ENCODE data around the gene PTGER1. TPM values are rescaled to one million over a fixed set of nuclear protein-coding genes. Genes with fewer than 3 reads are reported as not detected.

Gene PTGER1
- total and polyA plus RNA-seq, 2 of the 8 experiments (the other 6 are each of a cell fraction or from before 2014, with no cell fraction given) = 0.20 to 0.41 TPM

DNA sequence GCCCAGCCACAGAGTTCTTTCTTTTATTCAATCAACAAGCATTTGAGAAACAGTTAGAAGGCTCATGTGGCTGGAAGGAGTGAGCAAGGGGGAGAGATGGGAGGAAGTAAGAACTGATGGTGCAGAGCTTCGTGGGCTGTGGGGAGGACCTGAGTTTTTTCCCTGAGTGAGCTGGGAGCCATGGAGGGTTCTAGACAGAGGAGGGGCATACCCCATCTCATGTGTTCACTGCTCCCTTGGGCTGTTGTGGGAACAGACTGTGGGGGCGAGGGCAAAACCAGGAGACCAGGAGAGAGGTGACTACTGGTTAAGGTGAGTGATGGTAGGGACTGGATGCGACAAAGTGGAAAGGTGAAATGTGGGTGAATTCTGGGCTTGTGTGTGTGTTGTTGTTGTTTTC, 44.4 kb downstream of the PTGER1 start:
- TF ChIP-seq RBBP5 (IDR thresholded peaks at IDR 0.05; ENCODE audit: borderline replicate concordance, low read depth, low read length) (no peak), KDM5A (IDR thresholded peaks at IDR 0.05; ENCODE audit: low read length) (no peak), HDAC6 (IDR thresholded peaks at IDR 0.05; ENCODE audit: low read depth, low read length) (no peak), ATF2 (IDR thresholded peaks at IDR 0.05; ENCODE audit: low read length) (no peak), PHF8 (conservative IDR thresholded peaks at IDR 0.05; ENCODE audit: low read depth, low read length) (no peak), CTCF (IDR thresholded peaks at IDR 0.05; ENCODE audit: control extremely low read depth in 1 of 3, insufficient read depth in 1 of 3, low read depth in 1 of 3, low read length in 3 of 3) (no peak), SIN3A (conservative IDR thresholded peaks at IDR 0.05 in 1 of 2, IDR thresholded peaks at IDR 0.05 in 1 of 2; ENCODE audit: low read depth in 1 of 2, low read length in 2 of 2) (no peak), EGR1 (IDR thresholded peaks at IDR 0.05; ENCODE audit: borderline replicate concordance, low read depth, low read length) (no peak), SRF (IDR thresholded peaks at IDR 0.05; ENCODE audit: low read depth, low read length) (no peak)
- CTCF ChIA-PET (ENCODE audit: partially characterized antibody) = interaction anchor here (0.6 to 4.8 kb wide), 12 partner anchors 9 to 232 kb away, joined by 3 to 19 read pairs (median 4); partner anchors contain the start of gene DDX39A

More for the DNA sequence above, 44.4 kb downstream of the PTGER1 start:
- FAIRE-seq = no peak
- H3K4me2 ChIP-seq (ENCODE audit: insufficient read depth in 1 of 2, low read depth in 2 of 2, low read length in 2 of 2) = no peak overlapping the region
- no peak overlapping the region for H3K18ac ChIP-seq (ENCODE audit: extremely low read depth, low read length)
- no peak overlapping the region for H2AFZ ChIP-seq (ENCODE audit: low read length)
- H2BK20ac ChIP-seq (ENCODE audit: low read length) = no peak overlapping the region
- no peak overlapping the region for H2BK120ac ChIP-seq (replicated peaks; ENCODE audit: low read depth, low read length)
- DNase-seq (ENCODE audit: low read depth in 1 of 2, low spot score in 2 of 2) = no peak
- H2BK12ac ChIP-seq (ENCODE audit: low read depth, low read length) = no peak overlapping the region
- peaks cover 7% of the 10 kb centered on the region for H3K79me1 ChIP-seq (ENCODE audit: low read depth, low read length)
- H4K8ac ChIP-seq (ENCODE audit: extremely low read depth, insufficient read depth, low read length) = no peak overlapping the region
- peaks cover 0 to 11% (median 3%) of the 10 kb centered on the region in 4 experiments; a peak in 5 of 7 replicates for H3K4me1 ChIP-seq (replicated peaks in 1 of 4; ENCODE audit: control insufficient read depth in 3 of 4, insufficient read depth in 4 of 4, low read length in 3 of 4)
- no peaks in the 10 kb centered on the region; the same call in 1 of the 2 replicates for H3K23me2 ChIP-seq (ENCODE audit: low read depth, low read length)
- no peaks in the 10 kb centered on the region; a peak in 1 of 8 replicates for H3K36me3 ChIP-seq (ENCODE audit: control insufficient read depth in 2 of 4, insufficient read depth in 4 of 4, low read length in 3 of 4)
- H3K9me3 ChIP-seq (ENCODE audit: insufficient read depth in 2 of 2, low read depth in 1 of 2, low read length in 1 of 2) = no peaks in the 10 kb centered on the region
- no peak overlapping the region for H4K91ac ChIP-seq (replicated peaks; ENCODE audit: insufficient read length, low read length)
- no peaks in the 10 kb centered on the region; a peak in 1 of 7 replicates for H3K27me3 ChIP-seq (replicated peaks in 1 of 4; ENCODE audit: control insufficient read depth in 3 of 4, extremely low read depth in 1 of 4, insufficient read depth in 3 of 4, low read length in 3 of 4)
- WGBS, 2 experiments (ENCODE audit: extremely low coverage in 1 of 2, insufficient coverage in 1 of 2, insufficient read length in 1 of 2, insufficient replicate concordance in 2 of 2, low coverage in 1 of 2, low lambda C conversion rate in 2 of 2, missing lambda C conversion rate in 1 of 2) = 90% methylated on average over 3 of the region's 3 CpGs; no CpG with 5 or more reads in 1 of the 2 experiments
- H3K4me3 ChIP-seq (ENCODE audit: extremely low read depth in 1 of 4, insufficient read depth in 2 of 4, low read depth in 3 of 4, low read length in 4 of 4) = no peak overlapping the region
- H3K56ac ChIP-seq (replicated peaks; ENCODE audit: insufficient read length, low read depth, low read length) = no peak overlapping the region
- no peak overlapping the region for H2AK5ac ChIP-seq (ENCODE audit: low read depth, low read length)
- no peak overlapping the region for H4K5ac ChIP-seq (ENCODE audit: insufficient read length, low read depth, low read length)
- peaks cover 4 to 5% of the 10 kb centered on the region in 2 experiments for H4K20me1 ChIP-seq (replicated peaks in 1 of 2; ENCODE audit: control insufficient read depth in 1 of 2, insufficient read depth in 2 of 2, low read length in 2 of 2)
- H3K14ac ChIP-seq (ENCODE audit: insufficient read length) = no peak overlapping the region
- H3K27ac ChIP-seq (ENCODE audit: low read depth, low read length) = no peak overlapping the region
- H3K79me2 ChIP-seq (ENCODE audit: control insufficient read depth in 1 of 2, insufficient read depth in 2 of 2, low read length in 2 of 2) = peaks cover 0 to 19% of the 10 kb centered on the region in 2 experiments; a peak in 1 of 4 replicates
- no peak overlapping the region for H3K4ac ChIP-seq (replicated peaks; ENCODE audit: insufficient read length, low read depth, low read length)
- POLR2A ChIA-PET (ENCODE audit: partially characterized antibody) = interaction anchor here (3.4 kb wide), 1 partner anchor 11 kb away, joined by 22 read pairs; the partner anchor contains the start of gene DDX39A
- no peak overlapping the region for H2BK15ac ChIP-seq (ENCODE audit: low read length)
- H3K23ac ChIP-seq (ENCODE audit: insufficient read length) = no peak overlapping the region
- no peak overlapping the region for H3K9ac ChIP-seq (replicated peaks in 1 of 4; ENCODE audit: extremely low read depth in 1 of 4, low read depth in 3 of 4, low read length in 3 of 4)
- no peak overlapping the region for H2BK5ac ChIP-seq (ENCODE audit: low read depth, low read length)
